ENCODE measurements around the gene GLRX3. TPM values are rescaled to one million over a fixed set of nuclear protein-coding genes. Genes with fewer than 3 reads are reported as not detected.

Gene GLRX3
- total and polyA plus RNA-seq, 12 donors: 34.1 to 130 (median 65.5) TPM

DNA sequence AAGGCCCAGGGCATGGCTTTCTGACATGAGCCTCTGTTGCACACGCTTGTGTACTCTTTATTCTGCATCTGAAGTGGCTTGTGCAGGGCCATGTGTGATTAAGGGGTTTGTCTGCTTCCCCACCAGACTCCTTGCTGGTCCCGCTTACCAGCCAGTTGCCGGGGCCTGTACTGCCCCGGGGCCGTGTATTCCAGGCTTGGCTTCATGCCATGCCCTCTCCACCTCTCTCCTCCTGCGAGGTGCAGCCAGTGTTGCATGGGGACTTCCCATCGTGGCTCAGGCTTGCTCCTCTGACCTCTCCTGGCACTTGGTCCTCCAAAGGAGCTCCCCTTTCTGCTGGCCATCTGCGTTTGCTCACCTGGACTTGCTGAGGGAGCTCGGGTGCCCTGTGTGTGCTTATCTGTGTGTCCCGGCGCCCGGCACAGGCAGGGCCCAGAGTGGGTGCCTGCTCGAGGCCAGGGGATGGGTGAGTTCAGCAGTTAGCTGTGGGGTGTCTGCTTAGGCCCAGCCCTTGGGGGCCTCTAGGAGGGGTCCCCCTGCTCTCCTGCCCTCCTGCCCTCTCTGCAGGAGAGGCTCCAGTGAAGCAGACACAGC lies 14.6 kb upstream of the GLRX3 start:
- ATAC-seq (no peak), DNase-seq (no peak)
- Histone ChIP-seq H3K4me1 (no peaks in the 10 kb centered on the region), H3K27ac (no peak overlapping the region), H3K9me3 (peaks cover 0 to 20% (median 6%) of the 10 kb centered on the region in 11 donors), H3K36me3 (no peaks in the 10 kb centered on the region), H3K27me3 (no peaks in the 10 kb centered on the region), H3K4me3 (no peak overlapping the region)
- WGBS, 2 donors: 54 to 59% methylated on average over 13 of the region's 13 CpGs
- TF ChIP-seq, protein P1, sequence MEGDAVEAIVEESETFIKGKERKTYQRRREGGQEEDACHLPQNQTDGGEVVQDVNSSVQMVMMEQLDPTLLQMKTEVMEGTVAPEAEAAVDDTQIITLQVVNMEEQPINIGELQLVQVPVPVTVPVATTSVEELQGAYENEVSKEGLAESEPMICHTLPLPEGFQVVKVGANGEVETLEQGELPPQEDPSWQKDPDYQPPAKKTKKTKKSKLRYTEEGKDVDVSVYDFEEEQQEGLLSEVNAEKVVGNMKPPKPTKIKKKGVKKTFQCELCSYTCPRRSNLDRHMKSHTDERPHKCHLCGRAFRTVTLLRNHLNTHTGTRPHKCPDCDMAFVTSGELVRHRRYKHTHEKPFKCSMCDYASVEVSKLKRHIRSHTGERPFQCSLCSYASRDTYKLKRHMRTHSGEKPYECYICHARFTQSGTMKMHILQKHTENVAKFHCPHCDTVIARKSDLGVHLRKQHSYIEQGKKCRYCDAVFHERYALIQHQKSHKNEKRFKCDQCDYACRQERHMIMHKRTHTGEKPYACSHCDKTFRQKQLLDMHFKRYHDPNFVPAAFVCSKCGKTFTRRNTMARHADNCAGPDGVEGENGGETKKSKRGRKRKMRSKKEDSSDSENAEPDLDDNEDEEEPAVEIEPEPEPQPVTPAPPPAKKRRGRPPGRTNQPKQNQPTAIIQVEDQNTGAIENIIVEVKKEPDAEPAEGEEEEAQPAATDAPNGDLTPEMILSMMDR (IDR thresholded peaks at IDR 0.05): no peak
- intact Hi-C loops (cut with DNase I): loop anchor here in 1 of 10 donors (10.0 kb wide), 1 partner anchor 147 kb away; no protein-coding TSS in a partner anchor

DNA sequence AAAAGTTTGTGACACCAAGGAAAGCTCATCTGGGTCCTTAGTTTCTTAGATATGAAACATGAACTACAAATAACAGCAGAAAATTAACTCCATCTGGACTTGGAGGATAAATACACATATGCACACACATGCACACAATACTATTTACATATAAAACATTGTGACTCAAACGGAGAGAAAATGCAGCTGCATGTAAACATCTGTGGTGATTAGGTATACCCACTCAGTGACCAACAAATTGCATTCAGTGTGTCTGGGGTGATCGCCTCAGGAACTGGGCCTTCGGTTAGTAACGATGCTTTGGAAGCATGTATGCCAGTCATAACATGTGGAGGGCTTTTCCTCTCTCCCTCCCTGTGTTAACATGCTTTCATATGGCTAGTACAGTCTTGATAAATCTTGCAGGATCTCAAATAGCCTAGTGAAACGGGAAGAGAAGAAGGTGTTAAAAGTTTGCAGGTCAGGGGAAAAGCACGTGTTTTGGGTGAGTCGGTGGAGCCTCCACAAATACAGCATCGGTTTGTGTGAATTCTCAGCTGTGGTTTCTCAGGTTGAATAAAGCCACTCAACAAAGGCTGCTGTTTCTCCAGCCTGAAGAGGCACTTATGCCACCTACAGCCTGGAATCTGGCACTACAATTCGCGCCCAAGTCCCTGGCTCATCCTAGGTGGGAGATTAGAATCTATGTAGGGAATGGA lies 8.7 kb upstream of the GLRX3 start:
- Histone ChIP-seq H3K4me3 (no peak overlapping the region), H3K27me3 (peaks cover 0 to 27% (median 12%) of the 10 kb centered on the region in 7 donors), H3K36me3 (no peaks in the 10 kb centered on the region), H3K9me3 (no peaks in the 10 kb centered on the region), H3K4me1 (peaks cover 0 to 12% (median 0%) of the 10 kb centered on the region in 9 donors), H3K27ac (no peak overlapping the region)
- TF ChIP-seq, protein P1 (IDR thresholded peaks at IDR 0.05): peak; percentile 45 to 81 (median 69)
- intact Hi-C loops (cut with DNase I): loop anchor here in 3 of 10 donors (5.0 to 10.0 kb wide), 2 partner anchors 153 to 1095 kb away; no protein-coding TSS in a partner anchor
- 12 to 17% methylated on average over 10 of the region's 10 CpGs for WGBS, 2 donors
- DNase-seq (peak in 1 of 2 donors; percentile 29), ATAC-seq (peak in 7 of 8 donors; percentile 52 to 85 (median 80))

DNA sequence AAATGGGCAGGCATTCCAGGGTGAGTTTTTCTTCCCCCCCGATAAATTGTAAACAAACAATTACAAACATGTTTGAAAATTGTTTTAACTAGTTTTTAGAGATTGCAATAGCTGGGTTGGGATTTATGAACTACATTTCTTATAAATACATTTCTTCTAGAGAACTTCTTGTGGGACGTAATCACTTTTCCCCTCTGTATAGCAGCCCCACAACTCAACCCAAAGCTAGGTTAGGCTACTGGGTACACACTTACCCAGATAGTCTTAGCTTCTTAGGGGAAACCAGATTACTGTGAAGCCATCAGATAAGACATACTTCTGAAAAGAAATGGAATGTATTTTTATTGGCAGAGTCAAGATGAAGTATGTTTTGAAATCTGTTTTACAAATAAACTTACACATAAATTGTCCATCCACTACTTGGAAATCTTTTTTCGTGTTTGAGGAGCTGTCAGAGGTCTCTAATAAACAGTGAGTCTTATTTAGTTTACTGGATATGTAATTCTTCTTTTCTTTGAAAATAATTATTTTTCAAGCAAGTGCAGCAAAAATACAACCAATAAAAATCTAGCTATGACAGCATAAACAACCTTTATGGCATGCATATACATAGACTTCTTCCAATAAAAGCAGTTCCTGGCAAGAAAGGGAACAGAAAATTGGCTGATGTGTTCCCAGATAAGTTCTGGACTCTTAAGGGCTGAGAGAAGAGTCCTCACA lies 8.0 kb upstream of the GLRX3 start:
- TF ChIP-seq, protein P1 (IDR thresholded peaks at IDR 0.05): no peak
- ATAC-seq: no peak
- Histone ChIP-seq H3K9me3 (no peaks in the 10 kb centered on the region), H3K27me3 (peaks cover 0 to 27% (median 12%) of the 10 kb centered on the region in 7 donors), H3K4me1 (peaks cover 0 to 12% (median 0%) of the 10 kb centered on the region in 9 donors), H3K36me3 (no peaks in the 10 kb centered on the region), H3K4me3 (no peak overlapping the region), H3K27ac (no peak overlapping the region)
- 36 to 39% methylated on average over 3 of the region's 3 CpGs for WGBS, 2 donors
- intact Hi-C loops (cut with DNase I): loop anchor here in 3 of 10 donors (5.0 to 10.0 kb wide), 2 partner anchors 153 to 1096 kb away; no protein-coding TSS in a partner anchor
- no peak for DNase-seq

DNA sequence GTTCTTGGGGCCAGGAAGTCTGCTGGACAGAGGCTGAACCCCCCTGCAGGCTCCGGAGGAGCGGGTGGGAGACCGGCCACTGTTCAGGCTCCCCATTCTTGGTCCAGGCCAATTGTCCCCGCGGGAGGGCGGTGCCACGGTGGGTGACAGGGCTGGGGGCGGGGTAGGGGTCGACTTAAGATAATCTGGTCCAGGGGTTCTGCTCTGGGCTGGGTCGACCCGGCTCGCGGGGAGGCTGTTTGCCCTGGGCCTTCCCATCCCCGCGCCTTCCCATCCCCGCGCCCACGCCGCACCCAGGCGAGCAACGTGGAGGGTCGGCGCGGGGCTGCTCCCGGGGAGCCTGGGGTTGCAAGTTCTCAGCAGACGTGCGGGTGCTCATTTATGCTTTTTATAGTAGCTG lies 7.3 kb upstream of the GLRX3 start:
- Histone ChIP-seq H3K9me3 (no peaks in the 10 kb centered on the region), H3K27ac (no peak overlapping the region), H3K4me1 (peaks cover 0 to 12% (median 0%) of the 10 kb centered on the region in 9 donors), H3K27me3 (peaks cover 0 to 27% (median 12%) of the 10 kb centered on the region in 7 donors), H3K4me3 (no peak overlapping the region), H3K36me3 (no peaks in the 10 kb centered on the region)
- intact Hi-C loops (cut with DNase I): loop anchor here in 3 of 10 donors (5.0 to 10.0 kb wide), 2 partner anchors 154 to 1097 kb away; no protein-coding TSS in a partner anchor
- TF ChIP-seq, protein P1 (IDR thresholded peaks at IDR 0.05): no peak
- DNase-seq (no peak), ATAC-seq (peak in 2 of 8 donors; percentile 21 to 53)
- WGBS, 2 donors: 26 to 35% methylated on average over 27 of the region's 27 CpGs

Data from heart right ventricle (tissue), 16 donors.